HG03175 (cell line): ENCODE results near the gene F12.
"Not testable (repeated sequence)": the region's sequence is repeated elsewhere in the genome, so short reads cannot be mapped to it uniquely, and the experiment has no call there.

Experiments
- ATAC-seq: cut with Tn5 transposase; IDR thresholded peaks from one replicate; pipeline ENCODE4 v1.9.1; 2021; ENCODE audit warnings: mild to moderate bottlenecking, moderate library complexity; ENCODE audit not compliant: unreplicated experiment

The F12 gene

GRCh38 chr5:177417081-177417480, 7.7 kb upstream of the F12 start:
- ATAC-seq: not testable (repeated sequence)

GRCh38 chr5:177414481-177414880, 5.1 kb upstream of the F12 start:
- ATAC-seq: no peak

DNA sequence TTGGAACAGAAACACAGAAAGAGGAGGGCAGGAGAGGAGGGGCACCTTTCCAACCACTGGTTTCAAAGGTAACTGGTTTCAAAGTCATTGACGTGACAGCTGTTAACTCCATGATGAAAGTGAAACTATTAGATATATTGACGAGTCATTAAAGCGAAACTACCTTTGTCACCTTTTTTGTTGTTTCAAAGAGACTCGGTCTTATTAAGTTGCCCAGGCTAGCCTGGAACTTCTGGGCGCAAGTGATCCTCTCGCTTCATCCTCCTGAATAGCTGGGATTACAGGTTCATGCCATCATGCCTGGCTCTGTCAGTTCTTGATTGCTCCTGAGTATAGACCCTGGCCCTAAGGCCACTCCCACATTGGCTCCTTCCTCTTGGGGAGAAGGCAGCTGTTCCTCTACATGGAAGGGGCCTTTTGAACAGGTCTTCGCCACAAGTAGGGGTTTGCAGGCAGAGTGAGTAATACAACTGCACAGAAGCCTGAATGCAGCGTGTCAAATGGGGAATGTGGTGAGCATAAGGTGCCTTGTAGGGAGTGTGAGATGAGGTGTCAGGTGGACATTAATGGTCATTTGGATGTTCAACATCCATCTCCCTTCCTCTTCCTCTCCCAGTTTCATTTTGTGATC, 3.4 kb upstream of the F12 start:
- ATAC-seq: peak; percentile 68

- ATAC-seq: no peak
Measured at GRCh38 chr5:177410575-177410974, 1.2 kb upstream of the F12 start.

- no peak for ATAC-seq
Measured at GRCh38 chr5:177405805-177406204, 3.6 kb downstream of the F12 start.

DNA sequence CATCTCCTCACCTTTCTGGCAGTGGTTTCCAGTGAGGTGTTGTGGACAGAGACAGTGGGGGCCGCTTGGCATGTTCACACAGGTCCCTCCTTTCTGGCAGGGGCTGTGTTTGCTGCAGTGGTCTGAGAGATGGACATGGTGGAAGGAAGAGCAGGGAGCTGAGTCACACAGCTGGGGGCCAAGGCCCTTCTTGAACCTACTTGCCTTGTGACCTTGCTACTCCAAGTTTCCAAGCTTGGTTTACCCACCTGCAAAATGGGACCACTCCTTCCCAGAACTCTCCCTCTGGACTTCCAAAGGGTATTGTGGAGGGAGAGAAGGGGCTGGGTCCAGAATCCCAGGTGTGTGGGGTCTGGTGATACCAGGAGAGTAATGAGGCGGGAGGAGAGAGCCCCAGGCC, 4.1 kb downstream of the F12 start:
- ATAC-seq: no peak

DNA sequence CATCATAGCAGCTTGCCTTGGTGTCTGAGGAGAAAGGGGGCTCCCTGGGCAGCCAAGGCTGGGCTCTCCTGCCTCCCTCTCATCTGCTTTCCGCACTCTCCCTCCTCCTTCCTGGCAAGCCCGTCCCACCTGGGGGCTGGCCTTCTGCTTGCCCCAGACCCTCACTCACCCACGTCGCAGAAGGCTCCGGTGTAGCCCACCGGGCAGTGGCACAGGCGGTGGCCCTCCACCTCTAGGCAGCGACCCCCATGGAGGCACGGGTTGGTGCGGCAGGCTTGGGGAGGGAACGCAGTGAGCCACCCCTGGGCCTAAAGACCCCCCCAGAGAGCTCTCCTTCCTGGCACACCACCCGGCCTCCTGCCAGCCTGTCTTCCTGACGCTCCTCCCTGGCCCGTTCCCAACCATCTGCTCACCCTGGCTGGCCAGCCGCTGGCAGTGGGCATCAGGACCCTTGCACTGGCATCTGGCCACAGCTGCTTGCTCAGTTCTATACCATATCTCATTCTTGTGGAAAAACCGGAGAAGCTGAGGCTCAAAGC, 4.7 kb downstream of the F12 start:
- ATAC-seq: no peak

DNA sequence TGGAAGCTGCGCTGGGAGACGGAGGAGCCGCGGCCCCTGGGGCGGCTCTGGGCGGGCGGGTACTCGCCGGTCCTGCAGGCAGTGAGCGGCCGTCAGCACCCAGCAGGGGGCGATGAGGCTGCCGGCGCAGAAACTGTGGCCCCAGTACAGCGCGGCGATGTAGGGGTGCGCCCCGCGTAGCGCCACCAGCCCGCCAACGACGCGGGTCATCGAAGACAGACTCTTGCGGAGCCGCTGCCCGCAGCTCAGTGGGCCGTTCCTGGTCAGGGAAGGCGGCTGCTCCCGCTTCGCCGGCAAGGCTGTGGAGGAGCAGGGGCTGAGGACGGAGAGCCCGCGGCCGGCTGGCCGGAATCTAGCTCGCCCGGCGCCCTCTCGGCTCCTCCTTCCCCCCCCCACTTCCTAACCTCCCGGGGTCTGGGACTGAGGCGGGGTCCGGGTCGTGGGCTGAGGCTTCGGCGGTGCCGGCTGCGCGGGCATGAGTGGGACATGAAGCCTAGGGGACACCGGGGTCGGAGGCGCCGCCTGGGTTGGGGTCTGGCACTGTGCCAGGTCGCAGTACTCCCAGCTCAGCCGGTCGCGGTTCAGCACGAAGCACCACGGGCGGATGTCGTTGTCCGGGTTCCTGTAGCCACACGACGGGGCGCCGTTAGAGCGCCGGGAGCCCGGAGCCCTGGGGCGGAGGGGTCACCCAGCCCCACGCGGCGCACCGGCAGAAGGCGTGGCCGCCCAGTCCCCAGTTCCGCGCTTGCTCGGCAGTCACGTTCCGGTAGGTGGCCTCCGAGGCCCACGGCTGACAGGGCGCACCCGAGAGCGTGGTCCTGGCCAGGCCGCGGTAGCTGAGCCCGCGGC, 5.3 kb downstream of the F12 start:
- peak; percentile 79 for ATAC-seq

- ATAC-seq: peak; percentile 14
Measured at GRCh38 chr5:177403102-177403791, 6.1 kb downstream of the F12 start.

- no peak for ATAC-seq
Measured at GRCh38 chr5:177402271-177403043, 6.9 kb downstream of the F12 start.

GRCh38 chr5:177399997-177400868, 9.1 kb downstream of the F12 start, which contains the start of gene PFN3:
Gene PFN3, minus strand, starts transcription at chr5:177400661. Its CDS starts 85 bp downstream, at chr5:177400576.
- ATAC-seq: no peak

GRCh38 chr5:177397875-177398390, 11.4 kb downstream of the F12 start:
- ATAC-seq: no peak

GRCh38 chr5:177396807-177397206, 12.6 kb downstream of the F12 start:
- ATAC-seq: no peak

GRCh38 chr5:177396078-177396477, 13.3 kb downstream of the F12 start:
- ATAC-seq: no peak

DNA sequence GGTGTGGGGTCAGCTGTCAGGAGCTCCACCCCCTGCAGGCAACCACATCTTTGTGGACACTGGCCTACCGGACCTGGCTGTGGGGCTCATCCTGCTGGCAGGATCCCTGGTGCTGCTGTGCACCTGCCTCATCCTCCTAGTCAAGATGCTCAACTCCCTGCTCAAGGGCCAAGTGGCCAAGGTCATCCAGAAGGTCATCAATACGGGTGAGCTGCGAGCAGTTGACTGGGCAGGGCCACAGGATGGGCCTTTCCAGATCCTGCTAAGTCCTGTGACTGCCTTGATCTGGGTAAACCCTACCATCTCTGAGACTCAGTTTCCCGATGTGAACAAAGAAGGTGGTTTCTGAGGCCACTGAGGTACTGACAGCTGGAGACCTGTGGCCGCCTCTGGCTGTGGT, 15.4 kb downstream of the F12 start:
- no peak for ATAC-seq

DNA sequence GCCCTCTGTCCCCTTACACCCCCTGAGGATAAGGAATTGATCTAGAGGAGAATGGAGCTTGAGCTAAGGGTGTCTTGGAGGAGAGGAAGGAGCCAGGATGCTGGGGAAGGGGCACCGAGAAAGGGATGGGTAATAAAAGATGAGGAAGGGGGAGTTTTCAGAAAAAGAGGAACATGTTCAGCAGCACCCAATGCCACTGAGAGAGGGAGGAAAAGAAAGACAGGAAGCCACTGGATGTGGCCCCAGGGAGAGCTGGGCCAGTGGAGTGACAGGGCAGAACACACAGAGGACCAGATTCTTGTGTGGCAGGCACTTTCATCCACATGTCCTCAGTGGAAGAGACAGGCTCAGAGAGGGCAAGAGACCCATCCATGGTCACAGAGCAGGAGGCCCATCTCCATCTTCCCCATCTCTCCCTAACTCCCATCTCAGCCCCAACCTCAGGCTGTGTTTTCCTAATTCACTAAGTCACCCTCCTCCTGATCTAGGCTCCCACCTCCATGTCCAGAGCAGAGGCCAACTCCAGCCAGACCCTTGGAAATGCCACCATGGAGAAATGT, 16.1 kb downstream of the F12 start:
- no peak for ATAC-seq

DNA sequence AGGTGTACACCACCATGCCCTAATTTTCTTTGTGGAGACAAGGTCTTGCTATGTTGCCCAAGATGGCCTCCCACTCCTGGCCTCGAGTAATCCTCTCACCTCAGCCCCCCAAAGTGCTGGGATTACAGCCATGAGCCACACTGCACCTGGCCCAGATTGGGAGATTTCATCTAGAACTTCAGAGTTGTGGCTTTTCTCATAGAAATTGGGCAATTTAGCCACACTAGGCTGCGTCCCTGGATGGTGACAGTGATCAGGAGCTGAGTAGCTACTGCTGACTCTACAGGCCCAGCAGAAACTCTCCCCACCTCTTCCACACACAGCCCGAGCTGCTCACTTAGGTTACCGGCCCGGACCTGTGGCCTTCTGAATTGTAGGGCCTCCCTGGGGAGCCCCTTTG, 16.6 kb downstream of the F12 start:
- no peak for ATAC-seq

- peak; percentile 62 for ATAC-seq
Measured at GRCh38 chr5:177390363-177391300, 18.7 kb downstream of the F12 start.
